ENCODE measurements around the gene MRGPRF.

GRCh38 chr11:69022260-69022659 is 9.2 kb upstream of the MRGPRF start:
- TF ChIP-seq CTCF (IDR thresholded peaks at IDR 0.05) (no peak), EZH2 (IDR thresholded peaks at IDR 0.05; ENCODE audit: borderline replicate concordance, insufficient read depth, low read depth, low read length, poor library complexity, severe bottlenecking) (no peak)

Data from B cell (primary cell).